HCT116 (cell line): Measurements from ENCODE around the gene ZBTB5. TPM values are rescaled to one million over a fixed set of nuclear protein-coding genes. Genes with fewer than 3 reads are reported as not detected.

Source experiments
- ATAC-seq: fragments of 200-7000 bp; cut with Tn5 transposase; 2 replicates; pipeline ENCODE4 v1.9.1; 2020; ENCODE audit warnings: mild to moderate bottlenecking, moderate library complexity
- BruUV-seq: library from RNA; stranded (reverse); fragments of 400-500 nt; replicated peaks from 2 replicates; lab custom pipeline; 2021; lab: Mats Ljungman, UMichigan
- CTCF ChIA-PET: fragments of 300-600 bp; sonication (Branson Sonifier 250); formaldehyde crosslinking; loops from one replicate; lab custom pipeline; 2021; ENCODE audit warnings: antibody characterized with exemption; lab: Charles Lee
- POLR2A ChIA-PET: fragments of 300-600, 350-600 bp; sonication (Branson Sonifier 250); formaldehyde crosslinking; loops from one replicate; lab custom pipeline; 2021; ENCODE audit warnings: antibody characterized with exemption; lab: Charles Lee
- RAD21 ChIA-PET, 2 experiments: fragments of 300-600 bp; sonication (Branson Sonifier 250); formaldehyde crosslinking; loops; one replicate each; lab custom pipeline; 2023; ENCODE audit warnings: low total read pairs in 2 of 2; ENCODE audit not compliant: uncharacterized antibody in 2 of 2, unreplicated experiment in 2 of 2, low non-redundant PET in 1 of 2; lab: Charles Lee
- DNase-seq: peaks from one replicate; pipeline ENCODE4 v3.0.0-alpha.2; 2010; ENCODE audit warnings: low read depth, low spot score
- H2AFZ ChIP-seq: fragments of 200-600 bp; shearing (Covaris generic), sonication (generic); 2 replicates; pipeline ENCODE4 v1.6.1; 2017; ENCODE audit warnings: low read depth, mixed run types, mixed read lengths, antibody characterized with exemption, low read length; ENCODE audit not compliant: poor library complexity, severe bottlenecking
- H3K27ac ChIP-seq: 2 replicates; pipeline ENCODE4 v1.5.1; 2012; ENCODE audit warnings: low read depth, low read length
- H3K27me3 ChIP-seq: fragments of 200-600 bp; sonication (generic); 2 replicates; pipeline ENCODE4 v1.6.1; 2016; ENCODE audit warnings: mixed run types, low read length, mixed read lengths; ENCODE audit not compliant: insufficient read depth
- H3K36me3 ChIP-seq, 2 experiments: fragments of 200-500 bp in 1 of 2; fragments of 200-600 bp in 1 of 2; sonication (Bioruptor generic) in 1 of 2; sonication (generic) in 1 of 2; 2 replicates each; pipeline versions ENCODE4 v1.5.1 to v1.6.1; 2014 to 2016; ENCODE audit warnings: low read length in 2 of 2, inconsistent platforms in 1 of 2, mixed read lengths in 1 of 2, mixed run types in 1 of 2; ENCODE audit not compliant: insufficient read depth in 2 of 2, control insufficient read depth in 1 of 2
- H3K4me1 ChIP-seq, 2 experiments: fragments of 200-600 bp in 1 of 2; sonication (generic) in 1 of 2; 2 replicates each; pipeline versions ENCODE4 v1.5.1 to v1.6.1; 2012 to 2017; ENCODE audit warnings: low read length in 2 of 2, inconsistent platforms in 1 of 2, mild to moderate bottlenecking in 1 of 2, mixed read lengths in 1 of 2, mixed run types in 1 of 2, moderate library complexity in 1 of 2; ENCODE audit not compliant: insufficient read depth in 2 of 2, control insufficient read depth in 1 of 2
- H3K4me2 ChIP-seq: fragments of 200-600 bp; sonication (generic); 2 replicates; pipeline ENCODE4 v1.6.1; 2017; ENCODE audit warnings: mixed run types, low read length, mixed read lengths
- H3K4me3 ChIP-seq, 2 experiments: fragments of 200-600 bp in 1 of 2; sonication (generic) in 1 of 2; replicated peaks in 1 of 2; 2 replicates each; pipeline ENCODE4 v1.5.1; 2011 to 2016; ENCODE audit warnings: low read length in 2 of 2, control low read depth in 1 of 2, low read depth in 1 of 2, mild to moderate bottlenecking in 1 of 2, mixed read lengths in 1 of 2, mixed run types in 1 of 2
- H3K79me2 ChIP-seq: fragments of 200-600 bp; sonication (generic); 2 replicates; pipeline ENCODE4 v1.6.1; 2017; ENCODE audit warnings: mild to moderate bottlenecking, mixed run types, low read length, moderate library complexity, mixed read lengths; ENCODE audit not compliant: insufficient read depth
- H3K9ac ChIP-seq: fragments of 200-600 bp; sonication (generic); 2 replicates; pipeline ENCODE4 v1.6.1; 2016; ENCODE audit warnings: low read length, mixed read lengths
- H3K9me2 ChIP-seq: fragments of 200-600 bp; sonication (generic), shearing (Covaris generic); 2 replicates; pipeline ENCODE4 v1.6.1; 2017; ENCODE audit warnings: mixed run types, mild to moderate bottlenecking, moderate library complexity; ENCODE audit not compliant: insufficient read depth
- H3K9me3 ChIP-seq, 2 experiments: fragments of 200-500 bp in 1 of 2; fragments of 200-600 bp in 1 of 2; sonication (Bioruptor generic) in 1 of 2; sonication (generic) in 1 of 2; 2 replicates each; pipeline ENCODE4 v1.6.1; 2014 to 2017; ENCODE audit warnings: low read length in 2 of 2, mixed read lengths in 2 of 2, inconsistent platforms in 1 of 2, low read depth in 1 of 2, mild to moderate bottlenecking in 1 of 2, mixed run types in 1 of 2, moderate library complexity in 1 of 2; ENCODE audit not compliant: control insufficient read depth in 1 of 2, insufficient read depth in 1 of 2
- H4K20me1 ChIP-seq: fragments of 200-600 bp; sonication (generic), shearing (Covaris generic); 2 replicates; pipeline ENCODE4 v1.6.1; 2017; ENCODE audit warnings: mixed run types, mild to moderate bottlenecking, moderate library complexity; ENCODE audit not compliant: insufficient read depth
- CBX3 ChIP-seq: IDR thresholded peaks from 2 replicates; pipeline ENCODE4 v1.6.1; 2012; ENCODE audit warnings: low read depth
- EGR1 ChIP-seq: IDR thresholded peaks from 2 replicates; pipeline ENCODE4 v1.6.1; 2012; ENCODE audit warnings: low read depth
- EZH2 ChIP-seq: fragments of 200-600 bp; sonication (generic); IDR thresholded peaks from 2 replicates; pipeline ENCODE4 v1.6.1; 2017; ENCODE audit warnings: antibody characterized with exemption, mixed run types
- EZH2phosphoT487 ChIP-seq: fragments of 200-600 bp; IDR thresholded peaks from 2 replicates; pipeline ENCODE4 v1.6.1; 2018; ENCODE audit warnings: antibody characterized with exemption, borderline replicate concordance
- POLR2AphosphoS5 ChIP-seq: IDR thresholded peaks from 2 replicates; pipeline ENCODE4 v1.6.1; 2011; ENCODE audit warnings: mild to moderate bottlenecking, low read depth, low read length, moderate library complexity
- SIN3A ChIP-seq: IDR thresholded peaks from 2 replicates; pipeline ENCODE4 v1.6.1; 2012; ENCODE audit warnings: low read depth
- SP1 ChIP-seq: IDR thresholded peaks from 2 replicates; pipeline ENCODE4 v1.6.1; 2012; ENCODE audit warnings: low read depth
- intact Hi-C: fragments of 100-400 bp; cut with micrococcal nuclease; formaldehyde crosslinking; loops from 2 replicates; pipeline ENCODE4 v1.10.0; 2022
- total RNA-seq: library from RNA; stranded (reverse); gene quantifications from one replicate; pipeline ENCODE4 v1.2.1, GENCODE V29; 2021; ENCODE audit not compliant: unreplicated experiment
- TF ChIP-seq, protein P1 (sequence below): IDR thresholded peaks from 2 replicates; pipeline ENCODE4 v1.6.1; 2012; ENCODE audit warnings: low read depth
- TF ChIP-seq, protein P2 (sequence below): IDR thresholded peaks from 2 replicates; pipeline ENCODE4 v1.6.1; 2012

The ZBTB5 gene
- total RNA-seq, 1 experiment from 2014 or later, result 22.3 TPM

DNA sequence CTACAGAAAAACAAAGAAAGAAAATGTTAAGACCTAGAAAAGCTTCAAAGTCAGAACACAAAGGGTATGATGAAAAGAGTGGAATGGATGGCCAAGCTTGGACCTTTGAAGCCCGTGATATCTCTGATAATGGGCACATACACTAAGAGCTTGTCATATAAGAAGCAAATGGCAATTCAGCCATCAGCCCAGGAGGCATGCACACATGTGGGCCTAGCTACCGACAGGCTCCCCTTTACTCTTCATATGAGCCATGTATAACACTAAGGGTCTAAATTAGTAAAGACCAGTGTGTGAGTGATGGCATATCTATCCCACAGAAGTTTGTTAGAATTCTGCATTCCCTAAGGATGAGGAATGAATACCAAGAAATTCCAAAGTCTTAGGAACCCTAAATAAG lies 22.7 kb downstream of the ZBTB5 start (continued):
- TF ChIP-seq, protein P1, sequence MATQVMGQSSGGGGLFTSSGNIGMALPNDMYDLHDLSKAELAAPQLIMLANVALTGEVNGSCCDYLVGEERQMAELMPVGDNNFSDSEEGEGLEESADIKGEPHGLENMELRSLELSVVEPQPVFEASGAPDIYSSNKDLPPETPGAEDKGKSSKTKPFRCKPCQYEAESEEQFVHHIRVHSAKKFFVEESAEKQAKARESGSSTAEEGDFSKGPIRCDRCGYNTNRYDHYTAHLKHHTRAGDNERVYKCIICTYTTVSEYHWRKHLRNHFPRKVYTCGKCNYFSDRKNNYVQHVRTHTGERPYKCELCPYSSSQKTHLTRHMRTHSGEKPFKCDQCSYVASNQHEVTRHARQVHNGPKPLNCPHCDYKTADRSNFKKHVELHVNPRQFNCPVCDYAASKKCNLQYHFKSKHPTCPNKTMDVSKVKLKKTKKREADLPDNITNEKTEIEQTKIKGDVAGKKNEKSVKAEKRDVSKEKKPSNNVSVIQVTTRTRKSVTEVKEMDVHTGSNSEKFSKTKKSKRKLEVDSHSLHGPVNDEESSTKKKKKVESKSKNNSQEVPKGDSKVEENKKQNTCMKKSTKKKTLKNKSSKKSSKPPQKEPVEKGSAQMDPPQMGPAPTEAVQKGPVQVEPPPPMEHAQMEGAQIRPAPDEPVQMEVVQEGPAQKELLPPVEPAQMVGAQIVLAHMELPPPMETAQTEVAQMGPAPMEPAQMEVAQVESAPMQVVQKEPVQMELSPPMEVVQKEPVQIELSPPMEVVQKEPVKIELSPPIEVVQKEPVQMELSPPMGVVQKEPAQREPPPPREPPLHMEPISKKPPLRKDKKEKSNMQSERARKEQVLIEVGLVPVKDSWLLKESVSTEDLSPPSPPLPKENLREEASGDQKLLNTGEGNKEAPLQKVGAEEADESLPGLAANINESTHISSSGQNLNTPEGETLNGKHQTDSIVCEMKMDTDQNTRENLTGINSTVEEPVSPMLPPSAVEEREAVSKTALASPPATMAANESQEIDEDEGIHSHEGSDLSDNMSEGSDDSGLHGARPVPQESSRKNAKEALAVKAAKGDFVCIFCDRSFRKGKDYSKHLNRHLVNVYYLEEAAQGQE, result no peak
- TF ChIP-seq CBX3, result no peak
- TF ChIP-seq EZH2, result no peak
- TF ChIP-seq SP1, result no peak
- no peak for TF ChIP-seq SIN3A
- TF ChIP-seq, protein P2, sequence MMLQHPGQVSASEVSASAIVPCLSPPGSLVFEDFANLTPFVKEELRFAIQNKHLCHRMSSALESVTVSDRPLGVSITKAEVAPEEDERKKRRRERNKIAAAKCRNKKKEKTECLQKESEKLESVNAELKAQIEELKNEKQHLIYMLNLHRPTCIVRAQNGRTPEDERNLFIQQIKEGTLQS, result no peak
- no peak for TF ChIP-seq EGR1
- TF ChIP-seq, all 23 proteins: peak for 0

DNA sequence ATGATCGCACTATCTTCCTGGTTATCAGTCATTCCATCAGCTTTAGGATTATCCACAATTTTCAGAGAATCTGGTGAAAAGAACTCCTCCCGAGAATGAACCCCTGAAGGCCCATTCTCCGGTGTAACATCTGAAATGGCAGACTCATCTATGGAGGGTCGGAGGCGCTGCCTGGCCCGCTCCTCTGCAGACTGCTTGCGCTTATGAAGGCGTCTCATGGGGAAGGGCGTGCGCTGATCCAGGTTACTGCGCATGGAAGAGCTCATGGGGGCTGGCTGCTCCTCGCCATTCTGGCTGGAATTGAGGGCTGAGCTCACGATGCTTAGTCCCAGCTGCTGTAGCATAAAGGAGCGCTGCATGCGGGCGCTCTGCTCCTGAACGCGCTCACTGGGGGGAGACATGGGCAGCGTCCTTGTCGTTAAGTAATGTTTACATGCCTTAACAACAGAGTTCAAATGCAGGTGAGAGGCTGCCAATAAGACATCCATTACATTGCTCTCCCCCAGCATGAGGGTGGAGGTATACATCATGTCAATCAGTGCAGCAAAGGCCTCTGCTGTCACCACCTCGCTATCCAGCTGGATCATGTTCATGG lies 23.4 kb downstream of the ZBTB5 start:
- H3K27ac ChIP-seq, result no peak overlapping the region
- POLR2A ChIA-PET, result no interaction called here
- BruUV-seq, result no TSS peak
- DNase-seq, result no peak
- peaks cover 99% of the 10 kb centered on the region for H3K79me2 ChIP-seq
- no peak for ATAC-seq
- no peaks in the 10 kb centered on the region for H3K9me3 ChIP-seq
- no peak for TF ChIP-seq EZH2phosphoT487
- no peak for TF ChIP-seq POLR2AphosphoS5
- TF ChIP-seq EGR1, result no peak
- TF ChIP-seq CBX3, result no peak
- no peaks in the 10 kb centered on the region for H3K27me3 ChIP-seq
- no peak overlapping the region for H2AFZ ChIP-seq
- no peak overlapping the region for H3K4me3 ChIP-seq
- RAD21 ChIA-PET, result no interaction called here
- H3K9ac ChIP-seq, result no peak overlapping the region
- intact Hi-C loops, result no loop called here
- CTCF ChIA-PET, result no interaction called here
- peaks cover 0 to 19% of the 10 kb centered on the region in 2 experiments; a peak in 3 of 4 replicates for H3K4me1 ChIP-seq
- peaks cover 34% of the 10 kb centered on the region; the same call in 1 of the 2 replicates for H4K20me1 ChIP-seq
- H3K36me3 ChIP-seq, result peaks cover 32 to 68% of the 10 kb centered on the region in 2 experiments
- no peaks in the 10 kb centered on the region for H3K9me2 ChIP-seq
- no peak overlapping the region for H3K4me2 ChIP-seq
